PC-9 (cell line): ENCODE results near the gene SERPINE1. TPM values are rescaled to one million over a fixed set of nuclear protein-coding genes. Genes with fewer than 3 reads are reported as not detected.

Experiments used
- Bru-seq: library from RNA; stranded (reverse); fragments of 400-500 nt; gene quantifications from one replicate; lab custom pipeline; 2021; lab: Mats Ljungman, UMichigan
- BruChase-seq, 2 experiments: library from RNA; stranded (reverse); fragments of 400-500 nt; gene quantifications; one replicate each; lab custom pipeline; 2021; lab: Mats Ljungman, UMichigan
- BruUV-seq: library from RNA; stranded (reverse); fragments of 400-500 nt; replicated peaks from 2 replicates; lab custom pipeline; 2021; lab: Mats Ljungman, UMichigan
- CTCF ChIA-PET: fragments of 300-600 bp; sonication (Branson Sonifier 250); formaldehyde crosslinking; loops from one replicate; lab custom pipeline; 2022; ENCODE audit warnings: antibody characterized with exemption; lab: Charles Lee
- POLR2A ChIA-PET: fragments of 300-600 bp; sonication (Branson Sonifier 250); formaldehyde crosslinking; loops from one replicate; lab custom pipeline; 2022; ENCODE audit warnings: antibody characterized with exemption; ENCODE audit not compliant: unreplicated experiment; lab: Charles Lee
- DNase-seq, 2 experiments: peaks; one replicate each; pipeline versions ENCODE4 v3.0.0 to v3.0.0-alpha.2; 2015 to 2022; ENCODE audit warnings: mixed read lengths in 1 of 2
- H2AFZ ChIP-seq: fragments of 200-600 bp; sonication (generic); 2 replicates; pipeline ENCODE4 v1.8.1; 2017; ENCODE audit warnings: antibody characterized with exemption
- H3F3A ChIP-seq: fragments of 200-600 bp; sonication (generic); 2 replicates; pipeline ENCODE4 v1.8.1; 2017; ENCODE audit warnings: antibody characterized with exemption, mild to moderate bottlenecking, low read depth; ENCODE audit not compliant: insufficient read depth
- H3K27ac ChIP-seq: fragments of 200-600 bp; sonication (generic); 2 replicates; pipeline ENCODE4 v1.6.1; 2016; ENCODE audit warnings: mixed run types
- H3K27me3 ChIP-seq: fragments of 200-600 bp; sonication (generic); 2 replicates; pipeline ENCODE4 v1.6.1; 2016; ENCODE audit warnings: low read depth, mixed run types; ENCODE audit not compliant: insufficient read depth
- H3K36me3 ChIP-seq: fragments of 200-600 bp; sonication (generic); 2 replicates; pipeline ENCODE4 v1.6.1; 2016; ENCODE audit warnings: low read depth, mixed run types
- H3K4me1 ChIP-seq: fragments of 200-600 bp; sonication (generic); replicated peaks from 2 replicates; pipeline ENCODE4 v1.6.1; 2016; ENCODE audit warnings: mixed run types; ENCODE audit not compliant: insufficient read depth
- H3K4me2 ChIP-seq: fragments of 200-600 bp; sonication (generic); 2 replicates; pipeline ENCODE4 v1.6.1; 2017; ENCODE audit warnings: mixed run types
- H3K4me3 ChIP-seq: fragments of 200-600 bp; sonication (generic); 2 replicates; pipeline ENCODE4 v1.6.1; 2016; ENCODE audit warnings: mixed run types
- H3K79me2 ChIP-seq: fragments of 200-600 bp; sonication (generic); 2 replicates; pipeline ENCODE4 v1.6.1; 2017; ENCODE audit warnings: low read depth, mixed run types
- H3K9me2 ChIP-seq: fragments of 200-600 bp; sonication (generic); 2 replicates; pipeline ENCODE4 v1.8.1; 2017; ENCODE audit warnings: mild to moderate bottlenecking; ENCODE audit not compliant: insufficient read depth
- H3K9me3 ChIP-seq: fragments of 200-600 bp; sonication (generic); 2 replicates; pipeline ENCODE4 v1.8.1; 2016; ENCODE audit warnings: low read depth; ENCODE audit not compliant: insufficient read depth
- H4K20me1 ChIP-seq: fragments of 200-600 bp; sonication (generic); 2 replicates; pipeline ENCODE4 v1.8.1; 2017; ENCODE audit not compliant: insufficient read depth
- CTCF ChIP-seq: fragments of 200-600 bp; sonication (generic); conservative IDR thresholded peaks from 2 replicates; pipeline ENCODE4 v1.6.1; 2017; ENCODE audit warnings: mixed run types, antibody characterized with exemption, mild to moderate bottlenecking, moderate library complexity
- EZH2 ChIP-seq: fragments of 200-600 bp; sonication (generic); IDR thresholded peaks from 2 replicates; pipeline ENCODE4 v1.8.0; 2017; ENCODE audit warnings: antibody characterized with exemption, low read depth
- intact Hi-C: fragments of 100-400 bp; cut with micrococcal nuclease; formaldehyde crosslinking; loops from one replicate; pipeline ENCODE4 v1.10.0; 2022; ENCODE audit not compliant: unreplicated experiment
- long read RNA-seq: library from polyadenylated mRNA; stranded (forward); transcript quantifications from one replicate; pipeline ENCODE4 v2.0.0, GENCODE V29; 2022
- total RNA-seq: library from RNA; stranded (reverse); gene quantifications from 2 replicates; pipeline ENCODE4 v1.2.3, GENCODE V29; 2021

SERPINE1 gene
- total RNA-seq (36.2 and 45.8 TPM in 2 replicates), Bru-seq, nascent RNA (percentile 83 among the genes with signal in this experiment), BruChase-seq, experiment 1, labeled RNA remaining after a 2-hour chase (percentile 93 among the genes with signal in this experiment), BruChase-seq, experiment 2, labeled RNA remaining after a 6-hour chase (percentile 98 among the genes with signal in this experiment)
- long read RNA-seq, transcript SERPINE1-201 (9 exons, 3,190 nt): major isoform, 21 of 38 reads
- long read RNA-seq, partial matches to known transcripts: 3 of 38 reads
- long read RNA-seq, other reads (novel, unspliced or antisense): 14 of 38 reads

DNA sequence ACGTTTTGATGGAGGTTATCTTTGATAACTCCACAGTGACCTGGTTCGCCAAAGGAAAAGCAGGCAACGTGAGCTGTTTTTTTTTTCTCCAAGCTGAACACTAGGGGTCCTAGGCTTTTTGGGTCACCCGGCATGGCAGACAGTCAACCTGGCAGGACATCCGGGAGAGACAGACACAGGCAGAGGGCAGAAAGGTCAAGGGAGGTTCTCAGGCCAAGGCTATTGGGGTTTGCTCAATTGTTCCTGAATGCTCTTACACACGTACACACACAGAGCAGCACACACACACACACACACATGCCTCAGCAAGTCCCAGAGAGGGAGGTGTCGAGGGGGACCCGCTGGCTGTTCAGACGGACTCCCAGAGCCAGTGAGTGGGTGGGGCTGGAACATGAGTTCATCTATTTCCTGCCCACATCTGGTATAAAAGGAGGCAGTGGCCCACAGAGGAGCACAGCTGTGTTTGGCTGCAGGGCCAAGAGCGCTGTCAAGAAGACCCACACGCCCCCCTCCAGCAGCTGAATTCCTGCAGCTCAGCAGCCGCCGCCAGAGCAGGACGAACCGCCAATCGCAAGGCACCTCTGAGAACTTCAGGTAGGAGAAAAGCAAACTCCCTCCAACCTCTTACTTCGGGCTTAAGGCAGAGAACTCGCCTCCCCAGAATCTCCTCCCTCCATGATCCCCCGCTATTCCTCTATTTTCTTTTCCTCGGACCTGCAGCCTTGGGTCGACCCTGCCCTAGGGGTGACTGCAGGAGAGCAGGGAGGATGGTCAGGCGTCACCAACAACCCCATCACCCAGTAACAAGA lies at the start of gene SERPINE1:
TSS of gene SERPINE1 (plus strand) at position 454 of the 809 bp plus-strand sequence. CDS start 1,290 bp downstream, outside the sequence.
- no peaks in the 10 kb centered on the region for H3K9me2 ChIP-seq
- no peaks in the 10 kb centered on the region for H3K27me3 ChIP-seq
- peak within 1 kb of the TSS; percentile 62; the same call in 1 of the 2 replicates for H2AFZ ChIP-seq
- H3K4me1 ChIP-seq: peaks cover 71% of the 10 kb centered on the region
- TF ChIP-seq CTCF: peak; percentile 15; the same call in 1 of the 2 replicates
- TF ChIP-seq EZH2: no peak
- H3K27ac ChIP-seq: peak within 1 kb of the TSS; percentile 99
- peak; percentile 51 to 92 for DNase-seq
- peaks cover 15% of the 10 kb centered on the region; the same call in 1 of the 2 replicates for H3K79me2 ChIP-seq
- peaks cover 63% of the 10 kb centered on the region for H3F3A ChIP-seq
- H3K4me2 ChIP-seq: peak within 1 kb of the TSS; percentile 92
- H3K36me3 ChIP-seq: no peaks in the 10 kb centered on the region
- ChIA-PET CTCF (interaction anchor here (0.6 to 1.9 kb wide), 5 partner anchors 10 to 32 kb away, joined by 4 to 17 read pairs (median 5); no protein-coding TSS in a partner anchor), POLR2A (interaction anchor here (0.6 to 1.9 kb wide), 13 partner anchors 9 to 274 kb away, joined by 3 to 22 read pairs (median 4); partner anchors contain the start of gene ZNHIT1)
- intact Hi-C loops: loop anchor here (1.0 kb wide), 3 partner anchors 9 to 42 kb away; partner anchors contain the start of gene TRIM56
- H4K20me1 ChIP-seq: no peaks in the 10 kb centered on the region
- no TSS peak for BruUV-seq
- H3K9me3 ChIP-seq: no peaks in the 10 kb centered on the region
- peak within 1 kb of the TSS; percentile 45; the same call in 1 of the 2 replicates for H3K4me3 ChIP-seq

DNA sequence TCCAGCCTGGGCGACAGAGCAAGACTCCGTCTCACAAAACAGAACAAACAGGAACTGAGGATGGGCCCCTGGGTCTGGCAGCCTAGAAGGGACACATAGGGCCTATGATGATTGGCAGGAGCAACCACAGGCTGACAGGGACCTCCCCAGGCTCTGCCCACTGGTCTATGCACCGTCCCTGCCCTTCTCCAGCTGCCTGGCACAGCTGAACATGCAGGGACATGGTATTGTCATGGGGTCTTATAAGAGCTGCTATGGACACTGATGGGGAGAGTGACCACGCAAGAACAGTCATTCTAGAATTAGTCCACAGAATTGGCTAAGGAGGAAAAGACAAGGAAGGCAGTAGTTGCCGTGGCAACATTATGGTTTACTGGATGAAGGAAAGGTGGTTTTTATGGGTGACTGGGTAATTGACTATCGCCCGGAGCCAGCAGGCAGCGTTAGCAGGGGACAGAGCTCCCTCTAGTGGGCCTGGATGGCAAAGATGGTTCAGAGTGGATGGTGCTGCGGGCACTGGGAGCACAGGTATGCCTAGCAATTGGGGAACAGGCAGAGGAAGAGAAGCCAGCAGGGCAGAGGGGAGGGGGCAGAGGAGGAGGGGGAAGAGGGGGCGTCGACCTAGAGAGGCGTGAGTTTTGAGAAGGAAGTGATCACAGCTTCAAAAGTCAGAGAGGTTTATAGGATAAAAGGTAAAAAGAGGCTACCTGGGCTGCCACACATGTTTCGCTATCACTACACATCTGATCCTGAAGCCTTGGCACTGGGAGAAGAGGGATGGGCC lies 49.4 kb upstream of the SERPINE1 start:
- CTCF ChIA-PET: interaction anchor here (0.6 to 0.7 kb wide), 6 partner anchors 40 to 277 kb away, joined by 3 to 20 read pairs (median 8); no protein-coding TSS in a partner anchor
- BruUV-seq: no TSS peak
- Histone ChIP-seq H3K36me3 (no peaks in the 10 kb centered on the region), H3K79me2 (no peaks in the 10 kb centered on the region), H3K9me3 (no peaks in the 10 kb centered on the region), H3K4me3 (no peak overlapping the region), H3K27ac (no peak overlapping the region), H3F3A (peaks cover 28% of the 10 kb centered on the region), H3K4me1 (peaks cover 25% of the 10 kb centered on the region), H2AFZ (no peak overlapping the region), H3K4me2 (peak overlapping the region; percentile 45; the same call in 1 of the 2 replicates), H3K9me2 (no peaks in the 10 kb centered on the region), H4K20me1 (no peaks in the 10 kb centered on the region), H3K27me3 (no peaks in the 10 kb centered on the region)
- POLR2A ChIA-PET: interaction anchor here (0.6 to 1.0 kb wide), 3 partner anchors 23 to 400 kb away, joined by 4 to 16 read pairs (median 4); no protein-coding TSS in a partner anchor
- TF ChIP-seq CTCF: peak; percentile 92
- no peak for TF ChIP-seq EZH2
- peak; percentile 86 to 96 for DNase-seq
- intact Hi-C loops: loop anchor here (1.0 to 5.0 kb wide), 4 partner anchors 61 to 372 kb away; partner anchors contain the start of gene MUC12
